Upper lobe of left lung (tissue), 6 donors: ENCODE results near the gene ZDHHC14. TPM values are rescaled to one million over a fixed set of nuclear protein-coding genes. Genes with fewer than 3 reads are reported as not detected.
A peak's percentile ranks its signal among the peaks of the same experiment; 100 is the strongest.
"Not testable (repeated sequence)": the region's sequence is repeated elsewhere in the genome, so short reads cannot be mapped to it uniquely, and the experiment has no call there.

Experiments
- ATAC-seq, 2 donors: fragments of 200-7000 bp; cut with Tn5 transposase; one replicate each; pipeline ENCODE4 v1.9.1; 2022; ENCODE audit warnings: mild to moderate bottlenecking in 2 of 2, moderate library complexity in 2 of 2; ENCODE audit not compliant: low FRiP score in 2 of 2
- DNase-seq, 2 donors: peaks; one replicate each; pipeline ENCODE4 v3.0.0-alpha.2; 2019 to 2020
- H3K27ac ChIP-seq, 4 donors: fragments of 200-600 bp; sonication (generic); one replicate each; pipeline ENCODE4 v1.5.1; 2016 to 2019
- H3K27me3 ChIP-seq, 4 donors: fragments of 200-600 bp; sonication (generic); one replicate each; pipeline ENCODE4 v1.5.1; 2017 to 2019
- H3K36me3 ChIP-seq, 4 donors: fragments of 200-600 bp; sonication (generic); one replicate each; pipeline ENCODE4 v1.5.1; 2016 to 2019
- H3K4me1 ChIP-seq, 4 donors: fragments of 200-600 bp; sonication (generic); one replicate each; pipeline ENCODE4 v1.5.1; 2018 to 2019
- H3K4me3 ChIP-seq, 4 donors: fragments of 200-600 bp; sonication (generic); one replicate each; pipeline ENCODE4 v1.5.1; 2017 to 2019; ENCODE audit warnings: mild to moderate bottlenecking in 2 of 4, moderate library complexity in 1 of 4
- H3K9me3 ChIP-seq, 4 donors: fragments of 200-600 bp; sonication (generic); one replicate each; pipeline ENCODE4 v1.5.1; 2018 to 2019
- CTCF ChIP-seq, 6 experiments: fragments of 450-650 bp in 4 of 6; fragments of 200-600 bp in 2 of 6; sonication (generic) in 2 of 6; IDR thresholded peaks; one replicate each; pipeline ENCODE4 v1.5.1; 2016 to 2019; ENCODE audit warnings: antibody characterized with exemption in 6 of 6
- EP300 ChIP-seq, 4 donors: sonication (generic); formaldehyde crosslinking; IDR thresholded peaks; one replicate each; pipeline ENCODE4 v1.5.1; 2017; ENCODE audit warnings: antibody characterized with exemption in 4 of 4, control low read depth in 2 of 4
- POLR2A ChIP-seq, 4 donors: fragments of 450-650 bp; IDR thresholded peaks; one replicate each; pipeline ENCODE4 v1.5.1; 2016 to 2017; ENCODE audit warnings: antibody characterized with exemption in 4 of 4, mild to moderate bottlenecking in 2 of 4
- POLR2AphosphoS5 ChIP-seq, 2 donors: sonication (generic); formaldehyde crosslinking; IDR thresholded peaks; one replicate each; pipeline ENCODE4 v1.5.1; 2017; ENCODE audit warnings: antibody characterized with exemption in 2 of 2
- WGBS, 2 donors: methylation state at CpG; one replicate each; pipeline ENCODE4 v1.1.5; 2017 to 2018; 5-methylcytosine and 5-hydroxymethylcytosine counted together
- total RNA-seq, 6 donors: library from RNA; depleted of rRNA in 4 of 6; stranded (reverse); fragments of >200 nt in 4 of 6; gene quantifications; one replicate each; pipeline versions ENCODE4 v1.1.0 to v1.2.1, GENCODE V29; 2016 to 2021
- donor health status: DM: no; HTN: no; CAD: no; lungs with moderate emphysema.
- donor health status: DM: no; HTN: yes; CAD: no; lungs with severe emphysema.

The ZDHHC14 gene
- total RNA-seq, 6 donors from 2014 or later, result 5.3 to 16.5 (median 9.4) TPM

DNA sequence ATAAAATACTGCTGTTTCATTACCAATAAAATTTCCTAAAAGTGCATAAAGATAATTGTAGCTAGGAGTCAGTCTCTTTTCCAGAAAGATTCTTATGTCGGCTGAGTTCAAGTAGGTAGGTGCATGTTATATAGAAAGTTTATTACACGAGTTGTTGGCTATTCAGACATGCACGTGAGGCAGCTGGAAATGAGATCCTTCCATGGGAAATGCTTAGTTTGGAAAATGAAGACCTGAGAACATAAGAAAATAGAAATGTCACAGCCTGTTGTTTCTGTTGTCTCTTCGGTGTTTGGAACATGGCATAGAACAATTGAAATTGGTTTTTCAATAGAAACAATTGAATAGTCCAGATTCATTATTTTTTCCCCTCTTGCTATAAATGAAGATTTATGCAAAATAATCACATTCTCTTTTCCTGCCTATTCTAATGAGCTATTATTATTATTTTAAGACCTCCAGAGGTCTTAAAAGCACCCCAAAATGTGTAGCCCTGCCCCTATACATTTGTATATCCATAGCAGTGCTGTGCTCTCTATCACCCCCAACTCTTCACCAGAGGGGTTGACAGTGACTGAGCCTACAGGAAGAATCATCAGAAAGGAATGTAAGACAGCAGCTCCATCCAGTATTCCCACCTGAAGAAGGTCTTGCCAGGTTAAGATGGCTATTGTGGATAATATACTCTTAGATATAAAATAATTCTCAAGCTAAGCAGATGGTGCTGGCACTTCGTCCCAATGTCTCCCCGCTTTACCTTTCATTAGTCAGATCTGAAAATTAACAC, 82.2 kb downstream of the ZDHHC14 start:
- TF ChIP-seq POLR2A (IDR thresholded peaks at IDR 0.05) (no peak), CTCF (IDR thresholded peaks at IDR 0.05) (no peak), POLR2AphosphoS5 (IDR thresholded peaks at IDR 0.05) (no peak), EP300 (IDR thresholded peaks at IDR 0.05) (no peak)
- no peak for ATAC-seq
- no peaks in the 10 kb centered on the region for H3K9me3 ChIP-seq
- peaks cover 10 to 25% (median 13%) of the 10 kb centered on the region in 4 donors for H3K4me1 ChIP-seq
- WGBS, 2 donors, result 70 to 85% methylated on average over 6 of the region's 6 CpGs
- H3K27ac ChIP-seq, result peak overlapping the region; percentile 39 to 78 (median 68)
- no peaks in the 10 kb centered on the region for H3K27me3 ChIP-seq
- H3K4me3 ChIP-seq, result no peak overlapping the region
- no peak for DNase-seq
- H3K36me3 ChIP-seq, result no peaks in the 10 kb centered on the region

GRCh38 chr6:157463743-157464135, 82.7 kb downstream of the ZDHHC14 start:
- WGBS, 2 donors, result 89 to 92% methylated on average over 4 of the region's 4 CpGs
- ATAC-seq, H3K27me3 ChIP-seq, DNase-seq, H3K36me3 ChIP-seq, H3K4me3 ChIP-seq, H3K9me3 ChIP-seq, H3K27ac ChIP-seq: not testable (repeated sequence)
- H3K4me1 ChIP-seq, result peaks cover 10 to 25% (median 13%) of the 10 kb centered on the region in 4 donors

- DNase-seq (peak in 1 of 2 donors; percentile 74), ATAC-seq (no peak)
- Histone ChIP-seq H3K36me3 (no peaks in the 10 kb centered on the region), H3K27me3 (no peaks in the 10 kb centered on the region), H3K4me1 (peaks cover 10 to 25% (median 13%) of the 10 kb centered on the region in 4 donors), H3K4me3 (no peak overlapping the region), H3K9me3 (no peaks in the 10 kb centered on the region), H3K27ac (no peak overlapping the region)
- no peak for TF ChIP-seq EP300 (IDR thresholded peaks at IDR 0.05)
- TF ChIP-seq CTCF (IDR thresholded peaks at IDR 0.05), result no peak
- no peak for TF ChIP-seq POLR2A (IDR thresholded peaks at IDR 0.05)
- no peak for TF ChIP-seq POLR2AphosphoS5 (IDR thresholded peaks at IDR 0.05)
- 79 to 90% methylated on average over 11 of the region's 11 CpGs for WGBS, 2 donors
These were observed 83.9 kb downstream of the ZDHHC14 start for GRCh38 chr6:157464653-157465535.

GRCh38 chr6:157466342-157466648, 85.3 kb downstream of the ZDHHC14 start:
- no peak for DNase-seq
- peaks cover 4 to 15% (median 7%) of the 10 kb centered on the region in 4 donors for H3K4me1 ChIP-seq
- 86 to 98% methylated on average over 4 of the region's 4 CpGs for WGBS, 2 donors

DNA sequence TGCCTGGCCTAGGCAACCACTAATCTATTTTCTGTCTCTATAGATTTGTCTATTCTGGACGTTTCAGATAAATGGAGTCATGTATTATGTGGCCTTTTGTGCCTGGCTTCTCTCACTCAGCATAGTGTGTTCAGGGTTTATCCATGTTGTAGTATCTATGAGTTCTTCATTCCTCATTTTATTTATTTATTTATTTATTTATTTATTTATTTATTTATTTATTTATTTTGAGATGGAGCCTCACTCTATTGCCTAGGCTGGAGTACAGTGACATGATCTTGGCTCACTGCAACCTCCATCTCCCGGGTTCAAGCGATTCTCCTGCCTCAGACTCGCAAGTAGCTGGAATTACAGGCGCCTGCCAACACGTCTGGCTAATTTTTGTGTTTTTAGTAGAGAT, 86.3 kb downstream of the ZDHHC14 start:
- ATAC-seq, H3K4me3 ChIP-seq, H3K36me3 ChIP-seq, DNase-seq, H3K9me3 ChIP-seq, H3K27me3 ChIP-seq, H3K27ac ChIP-seq: not testable (repeated sequence)
- 98% methylated on average over 6 of the region's 6 CpGs for WGBS, 2 donors
- H3K4me1 ChIP-seq, result peaks cover 0 to 11% (median 4%) of the 10 kb centered on the region in 4 donors

More at GRCh38 chr6:157466342-157466648, 85.3 kb downstream of the ZDHHC14 start:
- TF ChIP-seq EP300 (IDR thresholded peaks at IDR 0.05) (no peak), POLR2A (IDR thresholded peaks at IDR 0.05) (no peak), POLR2AphosphoS5 (IDR thresholded peaks at IDR 0.05) (no peak), CTCF (IDR thresholded peaks at IDR 0.05) (no peak)
- ATAC-seq, result no peak
- H3K27me3 ChIP-seq, result no peaks in the 10 kb centered on the region
- no peaks in the 10 kb centered on the region for H3K9me3 ChIP-seq
- H3K4me3 ChIP-seq, result no peak overlapping the region
- no peaks in the 10 kb centered on the region for H3K36me3 ChIP-seq
- H3K27ac ChIP-seq, result no peak overlapping the region
